Measurements from ENCODE around the gene PRKG2.

DNA sequence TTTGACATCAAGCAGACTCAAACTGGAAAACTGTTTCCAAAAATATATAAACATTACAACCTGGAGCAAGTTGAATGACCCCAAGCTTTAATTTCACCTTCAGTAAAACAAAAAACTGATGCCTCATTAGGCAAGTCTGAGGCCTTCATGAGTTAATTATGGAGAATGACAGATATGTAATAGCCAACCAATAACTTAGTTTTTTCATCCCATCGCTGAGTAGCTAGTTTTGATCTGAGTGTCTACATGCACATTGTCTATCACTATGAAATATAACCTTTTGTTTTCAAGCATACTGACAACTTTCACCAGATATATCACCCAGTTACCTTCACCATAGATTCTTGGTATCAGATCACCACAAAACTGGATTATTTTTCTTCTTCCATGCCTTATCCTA is 16.4 kb downstream of the PRKG2 start:
- TF ChIP-seq POLR2A (IDR thresholded peaks at IDR 0.05; ENCODE audit: low read length) (no peak), GATA1 (IDR thresholded peaks at IDR 0.05; ENCODE audit: low read depth, low read length) (no peak)
